ACHN (cell line): Measurements from ENCODE around the gene MLXIP.

Experiments
- DNase-seq: peaks from one replicate; pipeline ENCODE4 v3.0.0-alpha.2; 2015
- in situ Hi-C: cut with HindIII; loops from 2 replicates; pipeline ENCODE4 v1.10.0; 2017; ENCODE audit warnings: low sequenced_read_pairs, low pct_ligation_motif_present, low pct_unique_long_range_greater_than_20kb

MLXIP gene

DNA sequence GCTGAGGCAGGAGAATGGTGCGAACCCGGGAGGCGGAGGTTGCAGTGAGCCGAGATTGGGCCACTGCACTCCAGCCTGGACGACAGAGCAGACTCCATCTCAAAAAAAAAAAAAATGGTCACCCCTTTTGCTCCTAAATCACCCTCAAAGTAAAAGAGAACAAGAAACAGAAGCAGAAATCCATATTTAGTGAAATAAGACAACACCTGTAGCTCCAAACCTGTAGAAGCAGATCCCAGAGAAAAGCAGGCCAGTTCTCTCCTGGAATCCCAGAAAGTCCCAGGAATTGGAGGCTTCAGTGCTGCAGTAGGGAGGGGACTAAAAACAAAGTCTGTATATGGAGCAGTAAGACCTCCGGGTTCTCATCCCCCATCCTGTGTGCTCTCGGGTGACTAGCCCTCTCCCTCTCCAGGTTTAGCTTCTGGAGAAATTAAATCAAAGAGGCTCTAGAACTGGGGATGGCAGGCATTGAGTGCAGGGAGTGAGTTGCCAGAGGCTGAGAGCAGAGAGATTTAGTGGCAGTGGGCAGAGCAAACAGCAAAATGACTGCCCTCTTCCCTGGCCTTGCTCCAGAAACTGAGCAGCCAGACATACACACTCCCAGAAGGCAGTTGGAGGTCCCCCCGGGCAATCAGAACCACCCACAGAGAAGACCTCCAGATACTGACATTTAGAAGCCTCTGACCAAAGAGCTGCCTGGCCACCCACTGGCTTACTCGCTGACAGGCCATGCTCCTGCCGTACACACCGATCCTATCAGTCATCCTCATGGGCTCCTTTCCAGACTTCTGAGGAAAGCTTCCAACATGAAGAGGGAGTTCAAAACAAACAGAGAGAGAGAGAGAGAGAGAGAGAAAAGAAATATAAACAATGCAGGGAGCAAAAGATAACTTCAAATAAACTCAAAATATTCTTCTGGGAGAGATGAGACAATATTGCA, 6.3 kb upstream of the MLXIP start:
- in situ Hi-C loops = no loop called here
- peak; percentile 84 for DNase-seq

GRCh38 chr12:122073815-122074214, 4.7 kb upstream of the MLXIP start:
- in situ Hi-C loops = no loop called here
- no peak for DNase-seq

GRCh38 chr12:122076743-122077495, 1.6 kb upstream of the MLXIP start:
- no peak for DNase-seq

DNA sequence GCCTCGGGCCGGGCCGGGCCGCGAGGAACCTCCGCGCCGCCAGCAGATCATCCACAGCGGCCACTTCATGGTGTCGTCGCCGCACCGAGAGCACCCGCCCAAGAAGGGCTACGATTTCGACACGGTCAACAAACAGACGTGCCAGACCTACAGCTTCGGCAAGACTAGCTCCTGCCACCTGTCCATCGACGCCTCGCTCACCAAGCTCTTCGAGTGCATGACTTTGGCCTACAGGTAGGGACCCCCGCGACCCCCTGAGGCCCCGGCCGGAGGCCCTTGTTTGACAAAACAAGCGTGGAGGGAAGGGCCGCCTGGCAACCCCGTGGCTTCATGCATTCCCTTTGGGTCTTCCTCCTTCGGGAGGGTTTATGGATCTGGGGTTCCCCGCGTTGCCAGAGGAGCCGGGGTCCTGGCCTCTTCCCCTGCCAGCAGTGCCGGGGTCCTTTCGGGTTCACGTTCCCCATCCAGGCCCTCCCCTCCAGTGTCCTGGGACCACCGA, 526 bp downstream of the MLXIP start:
- peak; percentile 40 for DNase-seq
- in situ Hi-C loops = no loop called here

More at GRCh38 chr12:122076743-122077495, 1.6 kb upstream of the MLXIP start:
- in situ Hi-C loops = no loop called here

DNA sequence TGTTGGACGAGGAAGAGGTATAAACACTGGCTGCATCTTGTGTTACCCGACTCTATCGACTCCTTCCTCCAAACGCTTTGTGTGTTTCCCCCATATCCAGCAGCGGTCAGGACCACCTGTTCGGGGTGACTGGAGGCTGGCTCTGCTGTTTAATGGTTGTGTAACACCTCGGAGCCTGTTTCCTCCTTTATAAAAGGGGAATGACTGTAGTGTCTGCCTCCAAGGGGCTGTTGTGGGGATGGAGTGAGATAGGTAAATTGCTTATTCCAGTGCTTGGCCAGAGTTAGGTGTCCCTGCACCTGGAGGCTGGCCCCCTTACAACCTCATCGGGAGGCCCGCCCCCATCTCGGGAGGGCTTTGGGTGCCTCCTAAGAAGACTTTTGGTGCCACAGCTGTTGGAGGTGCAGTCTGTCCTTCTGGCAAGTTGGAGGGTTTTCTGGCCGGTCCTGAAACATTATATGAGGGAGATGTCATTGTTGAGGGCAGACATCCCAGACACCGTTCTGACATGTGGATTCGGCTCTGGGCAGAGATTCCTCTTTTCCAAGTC, 1.1 kb downstream of the MLXIP start:
- peak; percentile 27 for DNase-seq
- in situ Hi-C loops = no loop called here

- in situ Hi-C loops = no loop called here
- DNase-seq = peak; percentile 90
Observed at GRCh38 chr12:122080149-122081082, 1.9 kb downstream of the MLXIP start.

DNA sequence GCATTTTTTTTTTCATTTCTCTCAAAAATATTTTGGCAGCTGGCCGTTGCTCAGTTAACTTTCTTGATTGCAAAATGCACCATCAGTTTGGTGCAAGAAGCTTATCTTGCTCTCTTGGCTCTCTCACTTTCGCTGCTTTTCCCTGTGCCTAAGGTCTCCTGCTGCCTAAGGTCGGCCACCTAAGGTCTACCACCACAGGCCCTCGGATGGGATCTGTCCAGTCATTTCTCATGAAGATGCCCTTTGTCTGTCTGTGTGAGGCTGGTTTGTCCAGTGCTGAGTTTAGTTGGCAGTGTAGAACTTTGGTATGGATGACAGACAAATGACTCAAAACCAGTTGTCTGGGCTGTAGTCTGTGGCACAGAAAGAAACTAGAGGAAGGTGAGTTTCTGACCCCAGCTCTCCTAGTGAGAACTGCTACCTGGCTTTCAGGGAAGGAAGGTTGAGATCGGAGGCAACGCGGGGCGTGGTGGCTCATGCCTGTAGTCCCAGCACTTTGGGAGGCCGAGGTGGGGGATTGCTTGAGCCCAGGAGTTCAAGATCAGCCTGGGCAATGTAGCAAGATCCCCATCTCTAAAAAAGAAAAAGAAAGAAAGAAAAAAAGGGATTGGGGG, 2.6 kb downstream of the MLXIP start:
- in situ Hi-C loops = no loop called here
- peak; percentile 30 for DNase-seq

GRCh38 chr12:122081697-122082221, 3.2 kb downstream of the MLXIP start:
- no peak for DNase-seq
- in situ Hi-C loops = no loop called here

DNA sequence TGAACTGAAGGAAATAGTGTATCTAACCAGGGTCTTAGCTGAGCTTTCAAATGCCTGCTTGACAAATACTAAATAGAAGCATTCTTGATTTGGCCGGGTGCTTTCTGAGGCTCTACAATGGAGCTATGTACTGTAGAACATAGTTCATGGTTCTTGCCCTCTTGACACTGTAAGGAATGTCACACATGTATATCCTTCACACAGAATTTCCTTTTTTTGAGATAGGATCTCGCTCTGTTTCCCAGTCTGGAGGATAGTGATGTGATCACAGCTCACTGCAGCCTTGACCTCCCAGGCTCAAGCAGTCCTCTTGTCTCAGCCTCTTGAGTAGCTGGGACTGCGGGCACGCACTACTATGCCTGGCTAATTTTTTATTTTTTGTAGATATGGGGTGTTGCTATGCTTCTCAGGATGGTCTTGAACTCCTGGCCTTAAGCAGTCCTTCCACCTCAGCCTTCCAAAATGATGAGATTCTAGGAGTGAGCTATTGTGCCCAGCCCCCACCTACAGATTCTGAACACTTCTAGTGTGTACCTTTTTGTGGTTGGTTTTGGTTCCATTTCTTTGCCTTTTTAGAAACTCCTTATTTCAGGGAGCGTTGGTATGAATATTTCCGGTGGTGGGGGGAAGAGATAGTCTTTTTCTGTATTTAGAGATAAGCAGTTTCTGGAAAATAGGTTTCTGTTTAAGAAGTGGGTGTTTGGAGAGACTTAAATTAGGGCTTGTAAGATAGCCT, 4.2 kb downstream of the MLXIP start:
- in situ Hi-C loops = no loop called here
- DNase-seq = no peak

GRCh38 chr12:122084857-122085405, 6.4 kb downstream of the MLXIP start:
- no peak for DNase-seq
- in situ Hi-C loops = no loop called here

DNA sequence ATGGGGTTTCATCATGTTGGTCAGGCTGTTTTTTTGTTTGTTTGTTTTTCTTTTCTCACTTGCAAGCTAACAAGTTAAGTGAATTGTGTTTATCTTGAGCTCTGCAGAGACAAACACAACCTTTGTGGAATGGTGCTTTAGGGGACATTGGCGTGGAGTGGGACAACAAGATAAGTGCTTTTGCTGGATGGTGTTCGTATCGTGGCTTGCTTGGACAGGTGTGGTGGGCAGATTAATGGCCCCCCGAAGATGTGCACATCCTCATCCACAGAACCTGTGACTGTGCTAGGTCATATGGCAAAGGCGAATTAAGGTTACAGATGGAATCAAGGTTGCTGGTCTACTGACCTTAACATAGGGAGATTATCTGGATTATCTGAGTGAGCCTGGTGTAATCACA, 7.0 kb downstream of the MLXIP start:
- no peak for DNase-seq
- in situ Hi-C loops = no loop called here

GRCh38 chr12:122086116-122086515, 7.6 kb downstream of the MLXIP start:
- in situ Hi-C loops = no loop called here
- no peak for DNase-seq

- in situ Hi-C loops = no loop called here
- DNase-seq = no peak
Observed at GRCh38 chr12:122086641-122087285, 8.2 kb downstream of the MLXIP start.

GRCh38 chr12:122087431-122088178, 9.0 kb downstream of the MLXIP start:
- no peak for DNase-seq
- in situ Hi-C loops = no loop called here

GRCh38 chr12:122088179-122088810, 9.7 kb downstream of the MLXIP start:
- DNase-seq = no peak
- in situ Hi-C loops = no loop called here
